ENCODE measurements around the gene CDHR3. TPM values are rescaled to one million over a fixed set of nuclear protein-coding genes. Genes with fewer than 3 reads are reported as not detected.

Gene CDHR3
- total RNA-seq, 1 experiment from 2014 or later = 6.5 TPM

DNA sequence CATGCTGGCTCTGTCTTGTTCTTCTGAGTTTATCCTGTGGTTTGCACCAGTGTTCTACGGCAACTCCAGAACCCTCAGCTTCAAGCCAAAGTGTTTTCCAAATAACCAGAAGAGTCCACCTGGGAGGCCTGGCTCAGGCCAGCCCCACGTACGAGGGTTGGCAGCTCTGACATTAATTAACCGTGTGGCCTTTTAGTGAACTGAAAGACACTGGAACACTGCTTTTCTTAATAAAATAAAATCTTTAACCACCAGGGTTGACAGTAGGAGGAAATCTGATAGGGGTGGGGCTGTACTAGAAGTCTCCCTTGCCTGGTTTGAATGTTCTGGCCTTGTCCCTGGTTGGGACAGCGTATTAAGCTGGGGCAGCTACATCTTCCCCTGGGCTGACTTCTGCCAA lies 84.1 kb downstream of the CDHR3 start:
- ChIA-PET CTCF (no interaction called here), POLR2A (no interaction called here)
- H3K9me3 ChIP-seq (ENCODE audit: control insufficient read depth, insufficient read depth, low read depth, low read length) = no peaks in the 10 kb centered on the region
- no peaks in the 10 kb centered on the region for H3K36me3 ChIP-seq (ENCODE audit: control insufficient read depth, insufficient read depth, low read length)
- TF ChIP-seq, protein P1, sequence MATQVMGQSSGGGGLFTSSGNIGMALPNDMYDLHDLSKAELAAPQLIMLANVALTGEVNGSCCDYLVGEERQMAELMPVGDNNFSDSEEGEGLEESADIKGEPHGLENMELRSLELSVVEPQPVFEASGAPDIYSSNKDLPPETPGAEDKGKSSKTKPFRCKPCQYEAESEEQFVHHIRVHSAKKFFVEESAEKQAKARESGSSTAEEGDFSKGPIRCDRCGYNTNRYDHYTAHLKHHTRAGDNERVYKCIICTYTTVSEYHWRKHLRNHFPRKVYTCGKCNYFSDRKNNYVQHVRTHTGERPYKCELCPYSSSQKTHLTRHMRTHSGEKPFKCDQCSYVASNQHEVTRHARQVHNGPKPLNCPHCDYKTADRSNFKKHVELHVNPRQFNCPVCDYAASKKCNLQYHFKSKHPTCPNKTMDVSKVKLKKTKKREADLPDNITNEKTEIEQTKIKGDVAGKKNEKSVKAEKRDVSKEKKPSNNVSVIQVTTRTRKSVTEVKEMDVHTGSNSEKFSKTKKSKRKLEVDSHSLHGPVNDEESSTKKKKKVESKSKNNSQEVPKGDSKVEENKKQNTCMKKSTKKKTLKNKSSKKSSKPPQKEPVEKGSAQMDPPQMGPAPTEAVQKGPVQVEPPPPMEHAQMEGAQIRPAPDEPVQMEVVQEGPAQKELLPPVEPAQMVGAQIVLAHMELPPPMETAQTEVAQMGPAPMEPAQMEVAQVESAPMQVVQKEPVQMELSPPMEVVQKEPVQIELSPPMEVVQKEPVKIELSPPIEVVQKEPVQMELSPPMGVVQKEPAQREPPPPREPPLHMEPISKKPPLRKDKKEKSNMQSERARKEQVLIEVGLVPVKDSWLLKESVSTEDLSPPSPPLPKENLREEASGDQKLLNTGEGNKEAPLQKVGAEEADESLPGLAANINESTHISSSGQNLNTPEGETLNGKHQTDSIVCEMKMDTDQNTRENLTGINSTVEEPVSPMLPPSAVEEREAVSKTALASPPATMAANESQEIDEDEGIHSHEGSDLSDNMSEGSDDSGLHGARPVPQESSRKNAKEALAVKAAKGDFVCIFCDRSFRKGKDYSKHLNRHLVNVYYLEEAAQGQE (IDR thresholded peaks at IDR 0.05; ENCODE audit: insufficient read depth in 1 of 2, low read depth in 2 of 2, low read length in 1 of 2) = no peak
- TF ChIP-seq POLR2AphosphoS5 (IDR thresholded peaks at IDR 0.05; ENCODE audit: low read depth, low read length) = no peak
- TF ChIP-seq SIN3A (IDR thresholded peaks at IDR 0.05; ENCODE audit: borderline replicate concordance, insufficient read depth, low read depth, low read length) = no peak
- TF ChIP-seq TCF7L2 (IDR thresholded peaks at IDR 0.05; ENCODE audit: low read depth, low read length) = no peak
- TF ChIP-seq, protein P2, sequence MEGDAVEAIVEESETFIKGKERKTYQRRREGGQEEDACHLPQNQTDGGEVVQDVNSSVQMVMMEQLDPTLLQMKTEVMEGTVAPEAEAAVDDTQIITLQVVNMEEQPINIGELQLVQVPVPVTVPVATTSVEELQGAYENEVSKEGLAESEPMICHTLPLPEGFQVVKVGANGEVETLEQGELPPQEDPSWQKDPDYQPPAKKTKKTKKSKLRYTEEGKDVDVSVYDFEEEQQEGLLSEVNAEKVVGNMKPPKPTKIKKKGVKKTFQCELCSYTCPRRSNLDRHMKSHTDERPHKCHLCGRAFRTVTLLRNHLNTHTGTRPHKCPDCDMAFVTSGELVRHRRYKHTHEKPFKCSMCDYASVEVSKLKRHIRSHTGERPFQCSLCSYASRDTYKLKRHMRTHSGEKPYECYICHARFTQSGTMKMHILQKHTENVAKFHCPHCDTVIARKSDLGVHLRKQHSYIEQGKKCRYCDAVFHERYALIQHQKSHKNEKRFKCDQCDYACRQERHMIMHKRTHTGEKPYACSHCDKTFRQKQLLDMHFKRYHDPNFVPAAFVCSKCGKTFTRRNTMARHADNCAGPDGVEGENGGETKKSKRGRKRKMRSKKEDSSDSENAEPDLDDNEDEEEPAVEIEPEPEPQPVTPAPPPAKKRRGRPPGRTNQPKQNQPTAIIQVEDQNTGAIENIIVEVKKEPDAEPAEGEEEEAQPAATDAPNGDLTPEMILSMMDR (IDR thresholded peaks at IDR 0.05) = no peak
- intact Hi-C loops (cut with micrococcal nuclease; ENCODE audit: unreplicated experiment) (loop anchor here (10.0 kb wide), 1 partner anchor 172 kb away; the partner anchor contains the start of gene ATXN7L1), in situ Hi-C loops (cut with HindIII; ENCODE audit: low pct_unique_long_range_greater_than_20kb, low sequenced_read_pairs) (no loop called here)
- no peak for DNase-seq (ENCODE audit: low read depth, low spot score)
- no peak overlapping the region for H3K27ac ChIP-seq (ENCODE audit: low read length)
- H3K4me1 ChIP-seq (ENCODE audit: control insufficient read depth, insufficient read depth, low read length) = no peaks in the 10 kb centered on the region; the same call in none of the 2 replicates
- ATAC-seq = no peak
- no peak overlapping the region for H3K4me3 ChIP-seq (ENCODE audit: low read depth in 2 of 2, low read length in 2 of 2)
- no TSS peak for BruUV-seq (replicated peaks)
- H3K27me3 ChIP-seq (ENCODE audit: control insufficient read depth, insufficient read depth, low read length) = no peaks in the 10 kb centered on the region; the same call in 1 of the 2 replicates

DNA sequence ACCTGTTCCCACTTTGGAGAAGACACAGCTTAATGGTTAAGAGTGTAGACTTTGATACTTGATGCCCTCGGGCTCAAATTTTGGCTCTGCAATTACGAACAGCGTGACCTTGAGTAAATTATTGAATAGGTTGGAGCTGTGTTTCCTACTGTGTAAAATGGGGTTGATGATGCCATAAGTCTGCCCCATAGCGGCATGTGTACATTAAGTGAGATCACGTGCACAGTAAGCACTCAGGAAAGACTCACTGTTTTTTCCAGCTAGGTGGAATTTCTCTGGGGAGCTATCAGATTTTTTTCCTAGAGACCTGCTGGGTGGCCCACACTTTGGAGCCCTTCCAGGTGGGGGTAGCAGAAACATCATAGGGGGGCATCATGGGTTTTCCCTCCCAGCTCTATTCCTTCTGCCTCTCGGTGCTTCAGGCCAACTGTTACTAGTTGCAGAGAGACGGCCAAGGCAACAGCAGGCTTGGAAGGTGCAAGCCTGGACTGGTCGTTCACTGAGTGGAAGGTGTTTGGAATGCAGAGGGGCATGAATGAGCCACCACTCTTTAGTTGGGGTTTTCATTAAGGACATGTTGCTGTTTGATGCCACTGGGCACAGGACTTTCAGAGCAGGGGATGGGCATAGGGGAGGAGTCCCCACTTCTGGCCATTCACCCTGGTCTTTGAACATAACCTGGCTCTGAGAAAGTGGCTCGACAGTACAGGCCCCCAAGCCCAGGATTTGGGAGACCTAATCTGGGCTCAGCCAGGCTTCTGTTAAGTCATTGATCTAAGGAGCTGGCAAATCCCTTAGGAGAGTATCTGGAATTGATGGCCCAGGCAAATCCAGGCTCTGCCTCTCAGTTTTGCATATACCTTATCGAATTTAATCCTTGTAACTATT lies 85.0 kb downstream of the CDHR3 start:
- no peaks in the 10 kb centered on the region for H3K9me3 ChIP-seq (ENCODE audit: control insufficient read depth, insufficient read depth, low read depth, low read length)
- in situ Hi-C loops (cut with HindIII; ENCODE audit: low pct_unique_long_range_greater_than_20kb, low sequenced_read_pairs) (no loop called here), intact Hi-C loops (cut with micrococcal nuclease; ENCODE audit: unreplicated experiment) (loop anchor here (10.0 kb wide), 1 partner anchor 173 kb away; the partner anchor contains the start of gene ATXN7L1)
- H3K36me3 ChIP-seq (ENCODE audit: control insufficient read depth, insufficient read depth, low read length) = no peaks in the 10 kb centered on the region
- ATAC-seq (no peak), DNase-seq (ENCODE audit: low read depth, low spot score) (no peak)
- POLR2A ChIA-PET = no interaction called here
- TF ChIP-seq SIN3A (IDR thresholded peaks at IDR 0.05; ENCODE audit: borderline replicate concordance, insufficient read depth, low read depth, low read length) (no peak), POLR2AphosphoS5 (IDR thresholded peaks at IDR 0.05; ENCODE audit: low read depth, low read length) (no peak), TCF7L2 (IDR thresholded peaks at IDR 0.05; ENCODE audit: low read depth, low read length) (no peak)
- TF ChIP-seq, protein P2 (IDR thresholded peaks at IDR 0.05) = no peak
- TF ChIP-seq, protein P1 (IDR thresholded peaks at IDR 0.05; ENCODE audit: insufficient read depth in 1 of 2, low read depth in 2 of 2, low read length in 1 of 2) = no peak
- no TSS peak for BruUV-seq (replicated peaks)
- H3K4me3 ChIP-seq (ENCODE audit: low read depth in 2 of 2, low read length in 2 of 2) = no peak overlapping the region
- CTCF ChIA-PET = no interaction called here
- no peaks in the 10 kb centered on the region; the same call in 1 of the 2 replicates for H3K4me1 ChIP-seq (ENCODE audit: control insufficient read depth, insufficient read depth, low read length)
- no peak overlapping the region for H3K27ac ChIP-seq (ENCODE audit: low read length)
- peaks cover 2% of the 10 kb centered on the region; the same call in 1 of the 2 replicates for H3K27me3 ChIP-seq (ENCODE audit: control insufficient read depth, insufficient read depth, low read length)

All from Panc1 (cell line).